K562 (cell line): ENCODE data around the gene WHAMM. TPM values are rescaled to one million over a fixed set of nuclear protein-coding genes. Genes with fewer than 3 reads are reported as not detected.

Experiments
- ATAC-seq: fragments of 200-7000 bp; cut with Tn5 transposase; 3 replicates; pipeline ENCODE4 v1.9.1; 2020; ENCODE audit warnings: moderate library complexity
- BruUV-seq: library from RNA; stranded (reverse); fragments of 400-500 nt; replicated peaks from 2 replicates; lab custom pipeline; 2021; lab: Mats Ljungman, UMichigan
- CTCF ChIA-PET: fragments of 300-600 bp; formaldehyde crosslinking; extraction: SDS; loops from one replicate; lab custom pipeline; 2021; ENCODE audit warnings: low intra/inter-chr PET ratio; lab: Yijun Ruan, JAX
- POLR2A ChIA-PET: fragments of 300-600, 350-650 bp; sonication (Branson Sonifier 250); formaldehyde crosslinking; extraction: SDS; loops from one replicate; lab custom pipeline; 2021; ENCODE audit warnings: antibody characterized with exemption, inconsistent platforms; lab: Yijun Ruan, JAX
- DNase-seq, 4 experiments: peaks; one replicate each; pipeline versions ENCODE4 v3.0.0 to v3.0.0-alpha.2; 2011 to 2018; ENCODE audit warnings: low spot score in 3 of 4, mixed read lengths in 3 of 4; ENCODE audit errors: extremely low read depth in 1 of 4
- FAIRE-seq: peaks from 2 replicates; lab custom pipeline; 2011; peaks lifted over from hg19 to GRCh38; lab: Jason Lieb, UNC
- H2AFZ ChIP-seq: 2 replicates; pipeline ENCODE4 v1.6.0; 2011; ENCODE audit warnings: low read depth, low read length, control low read depth, inconsistent platforms
- H3K27ac ChIP-seq: fragments of 200-600 bp; 3 replicates; pipeline ENCODE4 v1.8.0; 2011; ENCODE audit warnings: low read depth, mild to moderate bottlenecking, control low read depth, inconsistent platforms, low read length, moderate library complexity, mixed read lengths; ENCODE audit errors: extremely low read depth
- H3K27me3 ChIP-seq, 2 experiments: fragments of 300-600 bp in 1 of 2; 2 replicates in 1 of 2; 3 replicates in 1 of 2; pipeline versions ENCODE4 v1.6.0 to v1.8.0; 2011; ENCODE audit warnings: inconsistent platforms in 2 of 2, low read length in 2 of 2, mild to moderate bottlenecking in 1 of 2, mixed read lengths in 1 of 2, moderate library complexity in 1 of 2; ENCODE audit not compliant: control insufficient read depth in 2 of 2, insufficient read depth in 2 of 2
- H3K36me3 ChIP-seq: fragments of 300-600 bp; 3 replicates; pipeline ENCODE4 v1.8.0; 2011; ENCODE audit warnings: mild to moderate bottlenecking, low read length, inconsistent platforms; ENCODE audit not compliant: control insufficient read depth, insufficient read depth
- H3K4me1 ChIP-seq, 2 experiments: fragments of 200-600 bp in 1 of 2; replicated peaks in 1 of 2; 2 replicates in 1 of 2; 3 replicates in 1 of 2; pipeline versions ENCODE4 v1.5.1 to v1.8.0; 2011; ENCODE audit warnings: inconsistent platforms in 2 of 2, low read length in 2 of 2, mild to moderate bottlenecking in 1 of 2, mixed read lengths in 1 of 2, moderate library complexity in 1 of 2; ENCODE audit not compliant: control insufficient read depth in 2 of 2, insufficient read depth in 2 of 2
- H3K4me2 ChIP-seq: 2 replicates; pipeline ENCODE4 v1.6.1; 2011; ENCODE audit warnings: low read length, control low read depth, inconsistent platforms, mixed read lengths; ENCODE audit not compliant: insufficient read depth
- H3K4me3 ChIP-seq: fragments of 200-600 bp; sonication (generic), shearing (Covaris generic); 2 replicates; pipeline ENCODE4 v1.5.1; 2016; ENCODE audit warnings: control low read depth, inconsistent platforms
- H3K79me2 ChIP-seq: fragments of 200-600 bp; 3 replicates; pipeline ENCODE4 v1.8.0; 2011; ENCODE audit warnings: low read length, inconsistent platforms; ENCODE audit not compliant: control insufficient read depth, insufficient read depth
- H3K9ac ChIP-seq, 2 experiments: 2 replicates each; pipeline versions ENCODE4 v1.6.0 to v1.6.1; 2011; ENCODE audit warnings: low read depth in 2 of 2, low read length in 2 of 2, control low read depth in 1 of 2, inconsistent platforms in 1 of 2, mild to moderate bottlenecking in 1 of 2, mixed read lengths in 1 of 2; ENCODE audit not compliant: insufficient read depth in 1 of 2
- H3K9me1 ChIP-seq: one replicate; pipeline ENCODE4 v1.6.0; 2011; ENCODE audit warnings: inconsistent platforms, mild to moderate bottlenecking, low read length, moderate library complexity; ENCODE audit not compliant: control insufficient read depth, insufficient read depth
- H3K9me3 ChIP-seq: replicated peaks from 2 replicates; pipeline ENCODE4 v1.5.1; 2011; ENCODE audit warnings: low read depth, low read length, inconsistent platforms; ENCODE audit not compliant: control insufficient read depth, insufficient read depth
- H4K20me1 ChIP-seq: replicated peaks from 2 replicates; pipeline ENCODE4 v1.6.1; 2011; ENCODE audit warnings: low read length, inconsistent platforms, mixed read lengths; ENCODE audit not compliant: control insufficient read depth, insufficient read depth
- CBX3 ChIP-seq, 2 experiments: IDR thresholded peaks; 1 replicate in 1 of 2; 2 replicates in 1 of 2; pipeline ENCODE4 v1.6.1; 2012; ENCODE audit warnings: inconsistent platforms in 2 of 2, low read length in 2 of 2, borderline replicate concordance in 1 of 2, control low read depth in 1 of 2
- KDM1A ChIP-seq, 2 experiments: fragments of 450-650 bp; IDR thresholded peaks; 2 replicates each; pipeline ENCODE4 v1.6.1; 2016; ENCODE audit warnings: mild to moderate bottlenecking in 2 of 2
- NCOA2 ChIP-seq, 2 experiments: fragments of 450-650 bp; IDR thresholded peaks; 2 replicates each; pipeline ENCODE4 v1.6.1; 2018; ENCODE audit warnings: mild to moderate bottlenecking in 2 of 2, moderate library complexity in 1 of 2; ENCODE audit not compliant: partially characterized antibody in 2 of 2
- PCBP1 ChIP-seq: fragments of 200-400 bp; formaldehyde crosslinking; IDR thresholded peaks from 2 replicates; pipeline ENCODE4 v1.6.1; 2018; ENCODE audit warnings: mild to moderate bottlenecking, low read depth, low read length; ENCODE audit not compliant: poor library complexity, severe bottlenecking
- PHF21A ChIP-seq: fragments of 450-650 bp; IDR thresholded peaks from 2 replicates; pipeline ENCODE4 v1.6.1; 2017; ENCODE audit warnings: low read depth, borderline replicate concordance
- RCOR1 ChIP-seq, 2 experiments: IDR thresholded peaks; 2 replicates each; pipeline ENCODE4 v1.6.1; 2012; ENCODE audit warnings: low read depth in 2 of 2, low read length in 2 of 2, borderline replicate concordance in 1 of 2, improper control_type of control experiment in 1 of 2
- SMAD1 ChIP-seq: fragments of 150-350 bp; IDR thresholded peaks from 2 replicates; pipeline ENCODE4 v1.6.1; 2014; ENCODE audit warnings: low read length, low read depth; ENCODE audit not compliant: partially characterized antibody
- WGBS: fragments of 100-300 bp; shearing (Covaris generic); methylation state at CpG from one replicate; pipeline ENCODE4 v1.1.6; 2016; ENCODE audit warnings: low coverage, mixed read lengths; ENCODE audit not compliant: insufficient coverage; ENCODE audit errors: missing lambda C conversion rate; 5-methylcytosine and 5-hydroxymethylcytosine counted together
- in situ Hi-C: fragments of 300-500 bp; cut with MboI; formaldehyde crosslinking; loops from 4 replicates; pipeline ENCODE4 v1.15.0; 2018; ENCODE audit warnings: inconsistent platforms, mixed read lengths
- intact Hi-C: fragments of 100-400 bp; cut with micrococcal nuclease; formaldehyde crosslinking; loops from 2 replicates; pipeline ENCODE4 v1.14.2; 2022
- polyA plus RNA-seq, 8 experiments: library from polyadenylated mRNA; depleted of rRNA in 4 of 8; stranded (reverse) in 5 of 8; unstranded in 3 of 8; fragments of >200 nt; fragmentation: Nextera tagmentation in 2 of 8; fragmentation: Illumina TruSeq in 1 of 8; extraction: Ambion mirVana in 2 of 8; extraction: Trizol in 1 of 8; gene quantifications; 2 replicates each; pipeline versions ENCODE4 v1.2.1 to v1.2.3, GENCODE V29; 2011 to 2014; ENCODE audit warnings: inconsistent platforms in 1 of 8, missing spikeins in 1 of 8
- total RNA-seq, 7 experiments: library from RNA; depleted of rRNA in 6 of 7; stranded (reverse); fragments of >200 nt in 6 of 7; fragmentation: Illumina TruSeq in 2 of 7; extraction: Trizol in 2 of 7; gene quantifications; 2 replicates each; pipeline versions ENCODE4 v1.2.1 to v1.2.3, GENCODE V29; 2011 to 2021; ENCODE audit warnings: low replicate concordance in 1 of 7
- TF ChIP-seq, protein P1 (sequence below): fragments of 250-450 bp; sonication (Bioruptor Pico); IDR thresholded peaks from 2 replicates; pipeline ENCODE4 v1.5.0; 2021

Gene WHAMM
- total and polyA plus RNA-seq, 9 of the 15 experiments (the other 6 are each of a cell fraction or from before 2014, with no cell fraction given), result 2.0 to 4.8 (median 3.6) TPM

DNA sequence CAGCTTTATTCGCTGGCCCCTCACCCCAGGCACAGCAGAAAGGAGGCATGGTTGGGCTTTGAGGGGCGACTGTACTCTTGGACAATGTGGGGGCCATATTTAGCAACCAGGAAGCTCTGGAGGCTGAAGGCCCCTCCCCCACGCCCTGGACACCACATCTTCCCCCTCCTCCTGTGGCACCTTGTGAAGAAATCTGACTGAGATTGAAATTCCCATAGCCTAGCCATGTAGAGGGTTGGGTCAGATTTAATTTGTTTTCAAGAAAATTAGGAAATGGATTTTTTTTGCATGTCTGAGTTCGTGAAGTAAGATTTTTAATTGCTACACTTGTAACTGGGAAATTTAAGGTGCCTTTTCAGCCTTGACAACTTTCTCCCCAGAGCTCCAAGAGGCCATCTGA lies 28.1 kb upstream of the WHAMM start:
- WGBS, result 4% methylated on average over 4 of the region's 4 CpGs
- Histone ChIP-seq H3K36me3 (no peaks in the 10 kb centered on the region), H3K4me1 (no peaks in the 10 kb centered on the region; a peak in 1 of 5 replicates)
- FAIRE-seq, result no peak
- TF ChIP-seq CBX3 (IDR thresholded peaks at IDR 0.05; ENCODE audit: borderline replicate concordance in 1 of 2, low read length in 2 of 2) (no peak), NCOA2 (IDR thresholded peaks at IDR 0.05; ENCODE audit: partially characterized antibody in 2 of 2) (no peak), PCBP1 (no peak), RCOR1 (IDR thresholded peaks at IDR 0.05; ENCODE audit: borderline replicate concordance in 1 of 2, low read depth in 2 of 2, low read length in 2 of 2) (0 out of 4 replicates have a peak, but pooled peaks of 1 of the 2 experiments have one; percentile 15), PHF21A (no peak), KDM1A (IDR thresholded peaks at IDR 0.05) (peak; percentile 72 to 82; a peak in 3 of 4 replicates), SMAD1 (no peak)
- TF ChIP-seq, protein P1, sequence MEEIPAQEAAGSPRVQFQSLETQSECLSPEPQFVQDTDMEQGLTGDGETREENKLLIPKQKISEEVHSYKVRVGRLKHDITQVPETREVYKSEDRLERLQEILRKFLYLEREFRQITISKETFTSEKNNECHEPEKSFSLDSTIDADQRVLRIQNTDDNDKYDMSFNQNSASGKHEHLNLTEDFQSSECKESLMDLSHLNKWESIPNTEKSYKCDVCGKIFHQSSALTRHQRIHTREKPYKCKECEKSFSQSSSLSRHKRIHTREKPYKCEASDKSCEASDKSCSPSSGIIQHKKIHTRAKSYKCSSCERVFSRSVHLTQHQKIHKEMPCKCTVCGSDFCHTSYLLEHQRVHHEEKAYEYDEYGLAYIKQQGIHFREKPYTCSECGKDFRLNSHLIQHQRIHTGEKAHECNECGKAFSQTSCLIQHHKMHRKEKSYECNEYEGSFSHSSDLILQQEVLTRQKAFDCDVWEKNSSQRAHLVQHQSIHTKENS, result no peak
- TF ChIP-seq, all 486 proteins: peak for 2
- ATAC-seq, result no peak
- BruUV-seq, result no TSS peak
- Histone ChIP-seq H3K4me3 (no peak overlapping the region), H3K4me2 (no peak overlapping the region), H3K9me1 (no peaks in the 10 kb centered on the region), H3K79me2 (no peaks in the 10 kb centered on the region), H4K20me1 (no peaks in the 10 kb centered on the region), H3K27me3 (peaks cover 3 to 14% of the 10 kb centered on the region in 2 experiments), H2AFZ (no peak overlapping the region), H3K27ac (no peak overlapping the region), H3K9me3 (no peaks in the 10 kb centered on the region), H3K9ac (no peak overlapping the region)
- CTCF ChIA-PET, result no interaction called here
- no peak for DNase-seq
- in situ Hi-C loops, result no loop called here
- POLR2A ChIA-PET, result interaction anchor here (0.6 to 1.5 kb wide), 3 partner anchors 9 to 1217 kb away, joined by 3 read pairs; no protein-coding TSS in a partner anchor
- intact Hi-C loops, result no loop called here
